HG02884 (cell line): ENCODE data around the gene AURKAIP1.

Experiments used
- ATAC-seq: cut with Tn5 transposase; IDR thresholded peaks from one replicate; pipeline ENCODE4 v1.9.1; 2021; ENCODE audit warnings: mild to moderate bottlenecking, moderate library complexity; ENCODE audit not compliant: unreplicated experiment

Gene AURKAIP1

DNA sequence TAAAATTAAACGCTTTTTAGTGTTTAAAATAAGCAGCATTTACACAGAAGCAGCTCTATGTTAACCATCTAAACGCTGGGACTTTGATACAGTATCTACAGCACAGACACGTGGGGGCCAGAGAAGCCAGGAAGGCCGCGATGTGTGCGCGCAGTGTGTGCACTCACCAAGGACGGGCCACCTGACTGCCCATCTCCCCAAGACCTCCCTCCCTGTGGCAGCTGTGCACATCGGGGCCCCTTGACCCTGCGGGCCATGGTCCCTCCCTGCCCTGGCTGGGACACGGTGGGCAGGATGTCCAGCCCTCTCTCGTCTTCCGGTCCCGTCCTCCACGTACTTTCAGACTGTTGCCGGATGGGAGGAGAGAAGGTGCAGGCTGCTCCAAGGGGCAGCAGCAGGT is 39.7 kb downstream of the AURKAIP1 start:
- ATAC-seq: no peak

DNA sequence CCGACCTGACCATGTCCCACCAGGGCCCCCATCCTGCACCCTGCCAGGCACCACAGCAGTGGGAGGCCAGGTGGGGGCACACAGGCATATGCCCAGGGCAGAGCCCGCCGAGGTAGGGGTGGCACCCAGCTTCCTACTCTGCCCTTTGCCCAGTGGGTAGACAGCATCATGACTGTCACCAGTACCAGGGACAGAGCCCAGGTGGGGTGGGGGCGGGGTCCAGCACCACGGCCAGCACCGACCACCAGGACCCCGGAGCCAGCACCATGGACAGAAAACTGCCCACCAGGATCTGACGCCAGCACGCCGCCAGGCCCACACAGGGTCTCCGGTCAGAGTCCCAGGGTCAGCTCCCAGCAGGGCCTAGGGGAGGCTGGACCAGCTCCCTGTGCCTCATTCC is 40.2 kb downstream of the AURKAIP1 start:
- no peak for ATAC-seq

DNA sequence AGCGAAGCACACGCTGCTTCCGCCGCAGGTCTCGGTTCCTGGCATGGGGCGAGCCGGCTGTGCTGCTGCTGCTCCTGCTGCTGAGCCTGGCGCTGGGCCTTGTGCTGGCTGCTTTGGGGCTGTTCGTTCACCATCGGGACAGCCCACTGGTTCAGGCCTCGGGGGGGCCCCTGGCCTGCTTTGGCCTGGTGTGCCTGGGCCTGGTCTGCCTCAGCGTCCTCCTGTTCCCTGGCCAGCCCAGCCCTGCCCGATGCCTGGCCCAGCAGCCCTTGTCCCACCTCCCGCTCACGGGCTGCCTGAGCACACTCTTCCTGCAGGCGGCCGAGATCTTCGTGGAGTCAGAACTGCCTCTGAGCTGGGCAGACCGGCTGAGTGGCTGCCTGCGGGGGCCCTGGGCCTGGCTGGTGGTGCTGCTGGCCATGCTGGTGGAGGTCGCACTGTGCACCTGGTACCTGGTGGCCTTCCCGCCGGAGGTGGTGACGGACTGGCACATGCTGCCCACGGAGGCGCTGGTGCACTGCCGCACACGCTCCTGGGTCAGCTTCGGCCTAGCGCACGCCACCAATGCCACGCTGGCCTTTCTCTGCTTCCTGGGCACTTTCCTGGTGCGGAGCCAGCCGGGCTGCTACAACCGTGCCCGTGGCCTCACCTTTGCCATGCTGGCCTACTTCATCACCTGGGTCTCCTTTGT is 41.3 kb downstream of the AURKAIP1 start:
- no peak for ATAC-seq

DNA sequence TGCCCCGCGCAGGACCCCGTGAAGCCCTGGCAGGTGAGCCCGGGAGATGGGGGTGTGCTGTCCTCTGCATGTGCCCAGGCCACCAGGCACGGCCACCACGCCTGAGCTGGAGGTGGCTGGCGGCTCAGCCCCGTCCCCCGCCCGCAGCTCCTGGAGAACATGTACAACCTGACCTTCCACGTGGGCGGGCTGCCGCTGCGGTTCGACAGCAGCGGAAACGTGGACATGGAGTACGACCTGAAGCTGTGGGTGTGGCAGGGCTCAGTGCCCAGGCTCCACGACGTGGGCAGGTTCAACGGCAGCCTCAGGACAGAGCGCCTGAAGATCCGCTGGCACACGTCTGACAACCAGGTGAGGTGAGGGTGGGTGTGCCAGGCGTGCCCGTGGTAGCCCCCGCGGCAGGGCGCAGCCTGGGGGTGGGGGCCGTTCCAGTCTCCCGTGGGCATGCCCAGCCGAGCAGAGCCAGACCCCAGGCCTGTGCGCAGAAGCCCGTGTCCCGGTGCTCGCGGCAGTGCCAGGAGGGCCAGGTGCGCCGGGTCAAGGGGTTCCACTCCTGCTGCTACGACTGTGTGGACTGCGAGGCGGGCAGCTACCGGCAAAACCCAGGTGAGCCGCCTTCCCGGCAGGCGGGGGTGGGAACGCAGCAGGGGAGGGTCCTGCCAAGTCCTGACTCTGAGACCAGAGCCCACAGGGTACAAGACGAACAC is 42.1 kb downstream of the AURKAIP1 start:
- ATAC-seq: no peak

DNA sequence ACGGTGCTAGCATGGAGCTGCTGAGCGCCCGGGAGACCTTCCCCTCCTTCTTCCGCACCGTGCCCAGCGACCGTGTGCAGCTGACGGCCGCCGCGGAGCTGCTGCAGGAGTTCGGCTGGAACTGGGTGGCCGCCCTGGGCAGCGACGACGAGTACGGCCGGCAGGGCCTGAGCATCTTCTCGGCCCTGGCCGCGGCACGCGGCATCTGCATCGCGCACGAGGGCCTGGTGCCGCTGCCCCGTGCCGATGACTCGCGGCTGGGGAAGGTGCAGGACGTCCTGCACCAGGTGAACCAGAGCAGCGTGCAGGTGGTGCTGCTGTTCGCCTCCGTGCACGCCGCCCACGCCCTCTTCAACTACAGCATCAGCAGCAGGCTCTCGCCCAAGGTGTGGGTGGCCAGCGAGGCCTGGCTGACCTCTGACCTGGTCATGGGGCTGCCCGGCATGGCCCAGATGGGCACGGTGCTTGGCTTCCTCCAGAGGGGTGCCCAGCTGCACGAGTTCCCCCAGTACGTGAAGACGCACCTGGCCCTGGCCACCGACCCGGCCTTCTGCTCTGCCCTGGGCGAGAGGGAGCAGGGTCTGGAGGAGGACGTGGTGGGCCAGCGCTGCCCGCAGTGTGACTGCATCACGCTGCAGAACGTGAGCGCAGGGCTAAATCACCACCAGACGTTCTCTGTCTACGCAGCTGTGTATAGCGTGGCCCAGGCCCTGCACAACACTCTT is 42.8 kb downstream of the AURKAIP1 start:
- no peak for ATAC-seq

- no peak for ATAC-seq
Measured at GRCh38 chr1:1331068-1331965, 43.7 kb downstream of the AURKAIP1 start, which contains the start of gene TAS1R3. Gene TAS1R3 (plus strand): TSS chr1:1331280. CDS start chr1:1331346, 66 bp downstream.

GRCh38 chr1:1330366-1331067 is 44.5 kb downstream of the AURKAIP1 start:
- no peak for ATAC-seq

- no peak for ATAC-seq
Measured at GRCh38 chr1:1329304-1330210, 45.5 kb downstream of the AURKAIP1 start.

DNA sequence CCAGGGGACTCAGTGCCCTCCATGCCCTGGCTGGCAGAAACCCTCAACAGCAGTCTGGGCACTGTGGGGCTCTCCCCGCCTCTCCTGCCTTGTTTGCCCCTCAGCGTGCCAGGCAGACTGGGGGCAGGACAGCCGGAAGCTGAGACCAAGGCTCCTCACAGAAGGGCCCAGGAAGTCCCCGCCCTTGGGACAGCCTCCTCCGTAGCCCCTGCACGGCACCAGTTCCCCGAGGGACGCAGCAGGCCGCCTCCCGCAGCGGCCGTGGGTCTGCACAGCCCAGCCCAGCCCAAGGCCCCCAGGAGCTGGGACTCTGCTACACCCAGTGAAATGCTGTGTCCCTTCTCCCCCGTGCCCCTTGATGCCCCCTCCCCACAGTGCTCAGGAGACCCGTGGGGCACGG is 46.8 kb downstream of the AURKAIP1 start:
- ATAC-seq: no peak

DNA sequence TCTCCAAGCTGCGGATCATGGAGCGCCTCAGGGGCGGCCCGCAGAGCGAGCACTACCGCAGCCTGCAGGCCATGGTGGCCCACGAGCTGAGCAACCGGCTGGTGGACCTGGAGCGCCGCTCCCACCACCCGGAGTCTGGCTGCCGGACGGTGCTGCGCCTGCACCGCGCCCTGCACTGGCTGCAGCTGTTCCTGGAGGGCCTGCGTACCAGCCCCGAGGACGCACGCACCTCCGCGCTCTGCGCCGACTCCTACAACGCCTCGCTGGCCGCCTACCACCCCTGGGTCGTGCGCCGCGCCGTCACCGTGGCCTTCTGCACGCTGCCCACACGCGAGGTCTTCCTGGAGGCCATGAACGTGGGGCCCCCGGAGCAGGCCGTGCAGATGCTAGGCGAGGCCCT is 47.7 kb downstream of the AURKAIP1 start:
- no peak for ATAC-seq

GRCh38 chr1:1326075-1326605 is 48.9 kb downstream of the AURKAIP1 start:
- no peak for ATAC-seq

DNA sequence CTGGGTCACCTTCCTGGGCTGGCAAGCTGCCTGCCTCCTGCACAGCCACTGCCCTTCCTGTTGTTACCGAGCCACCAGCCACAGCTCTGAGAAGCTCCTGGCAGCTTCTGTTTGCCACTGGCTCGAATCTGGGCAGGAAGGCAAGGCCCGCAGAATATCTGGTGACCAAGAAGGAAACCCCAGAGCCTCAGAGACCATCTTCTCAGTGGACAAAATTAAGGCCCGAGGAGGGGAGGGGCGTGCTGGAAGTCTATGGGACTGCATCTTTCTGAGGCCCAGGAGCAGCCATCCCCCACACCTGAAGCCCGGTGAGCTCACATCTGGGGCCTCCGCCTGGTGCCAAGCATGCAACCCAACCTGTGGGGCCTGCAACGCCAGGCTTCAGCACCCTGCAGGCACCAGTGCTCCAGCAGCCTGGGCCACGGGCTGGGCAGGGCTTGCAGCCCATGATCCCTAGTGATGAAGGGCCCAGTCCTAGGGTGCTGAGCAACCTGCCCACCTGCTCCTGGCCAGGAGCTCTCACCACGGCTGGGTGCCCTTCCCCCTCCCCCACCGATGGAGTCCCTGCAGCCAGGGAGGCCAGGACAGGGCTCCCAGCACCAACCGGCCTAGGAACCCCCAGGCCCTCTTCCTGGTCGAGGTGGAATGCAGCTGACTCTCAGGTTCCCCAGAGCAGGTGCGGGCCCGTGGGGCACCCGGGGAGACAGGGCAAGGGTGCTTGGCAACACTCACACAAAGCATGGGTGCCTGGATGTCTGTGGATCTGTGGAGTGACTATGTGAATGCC is 49.5 kb downstream of the AURKAIP1 start:
- ATAC-seq: no peak

GRCh38 chr1:1324524-1325287 is 50.3 kb downstream of the AURKAIP1 start, which contains the start of the genes CPTP and INTS11:
Gene CPTP (plus strand): TSS chr1:1324802. CDS start chr1:1326911, 2,109 bp downstream.
Gene INTS11 (minus strand): TSS chr1:1324660. CDS start chr1:1324608, 52 bp downstream.
- ATAC-seq: peak; percentile 76

DNA sequence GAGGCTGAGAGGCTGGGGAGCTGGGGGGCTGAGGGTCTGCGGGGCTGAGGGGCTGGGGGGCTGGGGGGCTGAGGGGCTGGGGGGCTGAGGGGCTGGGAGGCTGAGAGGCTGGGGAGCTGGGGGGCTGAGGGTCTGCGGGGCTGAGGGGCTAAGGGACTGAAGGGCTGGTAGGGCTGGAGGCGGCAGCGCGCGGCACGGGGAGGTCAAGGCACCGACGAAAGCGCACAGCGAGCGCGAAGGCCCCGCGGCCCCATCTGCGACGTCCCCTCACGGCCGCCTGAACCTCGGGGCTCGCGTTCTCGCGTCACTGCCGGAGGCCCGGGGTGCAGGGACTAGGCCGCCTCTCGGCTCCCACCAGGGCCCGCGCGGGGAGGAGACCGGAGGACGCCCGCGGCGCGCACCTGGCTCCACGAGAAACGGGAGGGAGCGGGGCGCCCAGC is 50.9 kb downstream of the AURKAIP1 start:
- peak; percentile 18 for ATAC-seq
